HG03095 (cell line): ENCODE data around the gene GSTA3.
"Not testable (repeated sequence)": the region's sequence is repeated elsewhere in the genome, so short reads cannot be mapped to it uniquely, and the experiment has no call there.

Experiments
- ATAC-seq: cut with Tn5 transposase; IDR thresholded peaks from one replicate; pipeline ENCODE4 v1.9.1; 2021; ENCODE audit warnings: moderate library complexity; ENCODE audit not compliant: unreplicated experiment

Gene GSTA3

DNA sequence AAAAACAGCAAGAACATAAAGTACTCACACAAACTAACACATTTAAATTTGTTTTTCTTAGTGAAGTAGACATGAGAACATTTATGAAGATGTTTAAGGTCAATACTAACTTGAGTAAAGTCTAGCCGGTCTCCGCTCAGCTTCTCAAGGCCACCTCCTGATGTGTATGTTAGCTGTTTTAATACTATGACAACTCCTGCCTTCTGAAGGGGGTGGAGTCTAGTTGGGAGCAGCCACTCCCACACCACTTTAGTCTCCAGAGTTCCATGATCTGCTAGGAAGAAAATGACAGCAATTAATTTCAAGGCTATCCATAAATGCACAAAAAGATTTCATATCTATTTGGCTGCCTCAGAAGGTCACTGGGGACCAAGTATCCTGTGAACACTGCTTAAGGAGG, at the start of gene GSTA3:
Gene GSTA3 (minus strand): TSS at position 168 of the 400 bp plus-strand sequence. CDS start 3,864 bp downstream, outside the sequence.
- ATAC-seq, result no peak

DNA sequence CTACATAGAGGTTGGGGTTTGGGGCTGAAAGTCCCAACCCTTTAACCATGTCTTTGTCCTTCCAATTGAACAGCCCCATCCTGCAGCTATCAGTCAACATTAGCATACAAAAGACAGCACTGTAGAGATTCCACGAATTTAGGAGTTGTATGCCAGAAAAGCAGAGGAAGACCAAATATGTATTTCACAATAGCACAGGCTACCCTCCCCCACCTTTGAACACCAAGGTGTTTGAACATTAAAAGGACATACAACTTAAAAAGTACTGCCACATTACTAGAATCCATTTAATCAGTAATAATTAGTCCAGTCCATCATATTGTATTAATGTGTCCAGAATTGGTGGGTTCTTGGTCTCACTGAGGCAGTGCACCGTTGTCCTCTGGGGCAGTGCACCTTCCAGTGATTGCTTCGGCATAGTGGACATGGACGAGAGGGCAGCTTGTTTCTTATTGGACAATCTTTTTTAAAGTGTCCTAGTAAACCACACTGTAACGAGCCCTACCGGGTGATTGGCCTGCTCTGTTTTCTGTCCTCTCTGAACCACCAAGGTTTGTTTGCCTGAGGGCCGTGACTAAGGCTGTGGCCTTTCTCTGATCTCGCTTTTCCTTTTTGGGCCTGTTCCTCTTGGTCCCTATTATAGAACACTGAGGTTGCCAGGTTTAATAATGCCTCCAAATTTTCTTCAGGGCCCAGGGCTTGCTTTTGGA, 49.2 kb upstream of the GSTA3 start:
- ATAC-seq, result no peak

DNA sequence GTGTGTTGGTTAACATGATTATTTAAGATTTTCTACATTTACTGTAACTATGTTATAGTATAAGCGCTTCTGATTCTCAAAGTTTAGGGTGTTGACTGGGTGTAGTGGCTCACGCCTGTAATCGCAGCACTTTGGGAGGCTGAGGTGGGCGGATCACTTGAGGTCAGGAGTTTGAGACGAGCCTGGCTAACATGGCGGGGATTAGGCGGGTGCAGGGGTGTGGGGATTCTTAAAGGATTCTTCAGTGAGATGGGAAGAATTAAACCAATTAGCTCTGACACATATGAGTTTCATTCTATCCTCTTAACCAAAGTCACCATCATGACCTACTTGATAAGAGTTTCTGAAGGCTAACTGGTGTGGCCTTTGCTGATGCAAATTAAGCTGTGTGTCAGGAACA, 46.4 kb upstream of the GSTA3 start:
- ATAC-seq, result no peak

DNA sequence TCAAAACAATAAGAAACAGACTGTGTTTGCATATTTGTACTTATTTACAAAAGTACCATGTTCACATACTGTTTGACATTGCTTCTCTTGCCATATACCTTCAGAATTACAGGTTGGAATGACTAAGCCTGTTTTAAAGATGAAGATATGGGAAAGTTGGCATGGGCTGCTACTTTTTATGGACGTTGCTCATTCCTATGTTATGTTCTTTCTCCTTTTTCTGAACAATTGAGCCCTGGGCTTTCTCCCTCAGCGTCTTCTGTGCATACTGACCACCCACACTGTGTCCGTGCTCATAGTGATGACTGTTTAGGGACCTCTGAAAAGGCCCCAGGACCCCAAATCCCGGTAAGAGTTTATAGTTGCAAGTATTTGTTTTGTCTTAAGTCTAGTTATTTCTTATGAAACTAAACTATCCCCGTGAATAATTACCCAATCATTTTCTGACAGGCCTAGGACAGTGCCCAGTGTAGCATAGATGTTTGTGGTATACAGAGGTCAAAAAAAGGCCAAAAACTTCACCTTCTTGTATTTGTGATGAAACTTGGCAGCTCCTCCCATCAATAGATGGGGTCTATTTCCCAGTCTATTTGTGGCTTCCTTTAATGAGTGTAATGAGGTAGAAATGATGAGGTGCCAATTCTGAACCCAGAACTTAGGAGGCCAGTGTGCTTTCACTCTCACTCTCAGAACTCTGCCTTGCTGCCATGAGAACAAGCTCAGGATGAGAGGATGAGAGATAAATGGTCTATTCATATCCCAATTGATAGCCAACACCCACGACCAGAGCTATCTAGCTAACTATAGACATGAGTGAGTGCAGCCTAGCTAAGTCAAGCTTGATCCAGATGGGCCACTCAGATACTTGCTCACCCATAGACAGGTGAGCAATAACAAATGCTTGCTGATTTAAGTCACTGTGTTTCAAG, 44.7 kb upstream of the GSTA3 start:
- ATAC-seq, result no peak

DNA sequence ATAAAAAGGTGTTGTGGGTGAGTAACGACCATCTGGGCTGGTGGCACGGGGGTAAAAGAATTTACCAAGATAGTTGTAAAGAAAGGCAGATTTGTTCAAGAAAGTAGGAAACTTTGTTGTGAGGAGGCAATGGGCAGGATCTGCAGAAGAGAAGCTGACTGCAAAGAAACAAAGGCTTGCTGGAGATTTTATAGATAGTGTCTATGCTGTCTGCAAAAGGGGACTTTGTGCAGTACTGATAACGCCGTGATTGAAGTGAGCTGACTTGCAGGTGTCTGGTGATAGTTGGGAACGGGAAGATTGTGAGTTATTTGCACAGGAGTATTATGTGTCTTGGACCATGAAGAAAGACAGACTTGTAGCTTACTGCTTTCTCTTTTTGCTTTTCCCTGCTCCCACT, 36.8 kb upstream of the GSTA3 start:
- ATAC-seq, result no peak

DNA sequence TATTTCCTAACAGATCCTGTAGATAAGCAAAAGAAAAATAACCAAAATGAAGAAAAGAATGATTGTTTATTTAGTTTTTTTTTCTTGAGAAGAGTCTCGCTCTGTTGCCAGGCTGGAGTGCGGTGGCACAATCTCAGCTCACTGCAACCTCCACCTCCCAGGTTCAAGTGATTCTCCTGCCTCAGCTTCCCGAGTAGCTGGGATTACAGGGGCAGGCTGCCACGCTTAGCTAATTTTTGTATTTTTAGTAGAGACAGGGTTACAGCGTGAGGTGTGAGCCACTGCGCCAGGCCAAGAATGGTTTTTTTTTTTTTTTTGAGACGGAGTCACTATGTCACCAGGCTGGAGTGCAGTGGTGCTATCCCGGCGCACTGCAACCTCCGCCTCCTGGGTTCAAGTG, 33.3 kb upstream of the GSTA3 start:
- not testable (repeated sequence) for ATAC-seq

DNA sequence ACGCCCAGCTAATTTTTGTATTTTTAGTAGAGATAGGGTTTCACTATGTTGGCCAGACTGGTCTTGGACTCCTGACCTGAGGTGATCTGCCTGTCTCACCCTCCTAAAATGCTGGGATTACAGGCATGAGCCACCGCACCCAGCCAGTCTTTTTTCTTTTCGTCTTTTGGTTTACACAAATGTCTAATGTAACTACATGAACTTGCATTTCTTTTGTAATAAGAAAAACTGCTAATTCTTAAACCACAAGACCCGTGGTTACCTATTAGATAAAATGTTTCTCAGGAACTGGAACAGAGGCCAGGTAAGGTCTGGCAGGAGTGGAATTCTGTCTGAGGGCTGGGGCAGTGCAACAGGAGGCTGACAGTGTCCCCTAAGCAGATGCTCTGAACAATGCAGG, 32.7 kb upstream of the GSTA3 start:
- ATAC-seq, result no peak

DNA sequence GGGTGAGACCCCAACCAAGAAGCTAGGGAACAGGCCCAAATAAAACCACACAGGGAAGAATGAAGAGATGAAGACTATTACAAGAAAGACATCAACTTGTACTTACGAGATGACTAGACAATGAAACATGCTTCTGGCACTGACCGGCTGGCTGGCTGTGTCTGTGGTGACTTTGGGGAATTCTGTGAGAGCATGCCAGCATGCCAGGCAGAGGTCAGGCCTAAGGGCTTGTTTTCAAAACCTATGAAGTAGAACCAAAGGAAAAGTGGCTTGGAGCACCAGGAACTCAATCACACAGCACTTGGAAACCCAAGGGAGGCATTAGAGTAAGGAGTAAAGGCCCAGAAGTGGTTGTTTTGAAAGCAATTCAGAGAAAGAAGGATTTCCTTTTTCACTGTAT, 28.4 kb upstream of the GSTA3 start:
- no peak for ATAC-seq

DNA sequence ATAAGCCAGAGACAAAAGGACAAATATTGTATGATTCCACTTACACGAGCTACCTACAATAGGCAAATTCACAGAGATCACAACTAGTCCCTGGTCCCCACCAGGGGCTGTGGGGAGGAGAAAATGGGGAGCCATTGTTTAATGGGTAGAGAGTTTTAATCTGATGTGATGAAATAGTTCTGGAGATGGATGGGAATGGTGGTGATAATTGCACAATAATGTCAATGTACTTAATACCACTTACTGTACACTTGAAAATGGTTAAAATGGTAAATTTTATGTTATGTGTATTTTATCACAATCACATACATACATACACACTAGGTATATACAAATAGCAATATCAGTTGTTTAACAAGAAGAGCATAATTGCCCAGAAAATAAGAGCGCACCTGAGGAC, 24.3 kb upstream of the GSTA3 start:
- no peak for ATAC-seq

DNA sequence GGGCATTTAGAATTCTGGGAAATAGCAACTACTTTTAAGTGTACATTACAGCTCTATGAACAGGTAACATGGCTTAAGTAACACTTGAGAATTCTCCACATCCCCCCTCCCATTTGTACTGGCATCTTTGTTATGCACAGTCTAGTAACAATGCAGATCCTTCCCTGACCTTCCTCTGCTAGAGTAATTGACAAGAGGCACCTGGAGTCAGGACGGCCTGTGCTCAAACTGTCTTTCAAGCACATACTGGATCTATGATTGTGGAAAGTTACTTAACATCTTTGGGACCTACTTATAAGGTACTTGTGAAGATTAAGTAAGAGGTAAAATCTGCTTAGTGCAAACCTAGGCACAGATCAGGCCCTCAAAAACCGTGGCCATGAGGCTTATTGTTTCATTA, 21.9 kb upstream of the GSTA3 start:
- no peak for ATAC-seq

DNA sequence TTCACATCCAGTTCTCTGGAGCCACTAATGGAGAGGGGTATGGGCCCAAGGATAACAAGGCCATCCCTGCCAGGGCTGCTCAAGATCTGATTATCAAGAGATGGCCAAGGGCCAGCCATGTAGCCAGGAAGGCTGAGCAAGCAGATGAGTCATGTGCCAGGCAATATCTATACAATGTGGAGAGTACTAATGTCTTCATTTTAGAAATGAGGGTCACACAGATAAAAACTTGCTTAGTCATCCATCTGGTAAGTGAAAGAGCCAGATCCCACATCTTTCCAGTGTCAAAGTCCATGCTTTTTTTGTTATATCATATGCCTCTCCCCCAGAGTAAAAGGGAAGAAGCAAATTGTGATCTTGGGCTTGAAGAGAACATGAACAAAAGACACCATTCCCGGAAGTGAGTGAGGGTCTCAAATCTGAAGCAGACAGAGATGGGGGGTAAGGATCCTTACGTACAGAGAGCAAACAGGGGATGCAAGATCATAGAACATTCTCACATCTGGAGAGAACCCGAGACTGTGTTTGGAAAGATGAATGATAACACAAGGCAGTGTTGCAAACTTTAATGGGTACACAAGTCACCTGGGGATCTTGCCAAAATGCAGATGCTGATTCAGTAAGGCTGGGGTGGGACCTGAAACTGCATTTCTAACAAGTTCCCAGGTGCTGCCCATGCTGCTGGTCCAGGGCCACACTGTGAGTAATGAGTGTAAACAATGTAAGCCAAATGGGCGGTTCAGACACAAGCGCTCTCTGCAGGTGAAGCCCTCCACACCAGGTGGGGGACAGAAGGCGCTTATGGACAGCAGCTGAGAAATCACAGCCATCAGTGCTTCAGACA, 20.0 kb upstream of the GSTA3 start:
- no peak for ATAC-seq

DNA sequence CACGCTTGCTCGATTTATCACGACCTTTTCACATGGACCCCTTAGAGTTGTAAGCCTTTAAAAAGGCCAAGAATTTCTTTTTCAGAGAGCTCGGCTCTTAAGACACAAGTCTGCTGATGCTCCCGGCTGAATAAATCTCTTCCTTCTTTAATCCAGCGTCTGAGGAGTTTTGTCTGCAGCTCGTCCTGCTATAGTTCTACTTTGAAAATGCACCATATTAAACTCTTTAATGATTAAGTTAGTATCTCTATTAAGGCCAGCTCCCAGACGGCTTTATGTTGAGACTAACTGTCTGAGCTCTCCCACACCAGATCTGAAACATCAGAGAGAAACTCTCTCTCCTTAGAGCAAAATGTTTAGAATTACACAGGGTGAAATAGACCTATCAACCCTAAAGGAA, 18.0 kb upstream of the GSTA3 start:
- no peak for ATAC-seq

DNA sequence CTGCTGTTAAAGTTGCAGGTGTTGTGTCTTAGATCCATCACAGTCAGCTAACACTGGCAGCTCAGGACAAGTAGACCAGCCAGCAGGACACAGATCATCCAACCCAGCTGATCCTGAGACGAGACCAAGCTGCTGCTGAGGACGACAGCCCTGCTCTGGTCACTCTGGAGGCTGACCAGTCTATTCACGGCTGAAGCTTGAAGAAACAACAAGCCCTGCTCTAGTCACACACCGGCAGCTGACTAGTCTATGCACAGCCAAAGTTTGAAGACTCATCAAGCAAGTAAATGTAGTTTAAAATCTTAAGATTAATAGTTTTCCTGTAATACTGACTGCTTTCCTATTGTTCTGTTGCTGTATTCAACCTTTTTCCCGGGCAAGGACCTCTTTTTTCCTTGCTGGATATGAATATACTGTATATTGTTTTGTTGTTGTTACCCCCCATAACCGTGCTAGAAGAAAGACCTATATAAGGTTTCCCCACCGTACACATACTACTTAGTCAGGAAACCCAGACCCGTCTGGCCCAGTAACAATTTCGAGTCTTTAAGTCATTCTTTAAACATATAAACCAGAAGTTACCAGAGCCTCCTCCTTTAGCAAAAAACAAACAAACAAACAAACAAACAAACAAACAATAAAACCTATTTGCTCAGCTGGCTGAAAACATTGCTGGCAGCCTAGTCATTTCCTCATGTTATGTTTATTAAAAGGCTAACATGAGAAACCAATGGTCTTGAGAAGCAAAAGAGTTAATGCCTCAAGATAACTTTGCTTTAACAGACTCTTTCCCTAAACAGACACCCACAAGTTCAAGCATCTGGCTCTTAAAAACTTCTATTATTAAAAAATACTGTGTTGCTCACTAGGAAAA, 16.7 kb upstream of the GSTA3 start:
- no peak for ATAC-seq

DNA sequence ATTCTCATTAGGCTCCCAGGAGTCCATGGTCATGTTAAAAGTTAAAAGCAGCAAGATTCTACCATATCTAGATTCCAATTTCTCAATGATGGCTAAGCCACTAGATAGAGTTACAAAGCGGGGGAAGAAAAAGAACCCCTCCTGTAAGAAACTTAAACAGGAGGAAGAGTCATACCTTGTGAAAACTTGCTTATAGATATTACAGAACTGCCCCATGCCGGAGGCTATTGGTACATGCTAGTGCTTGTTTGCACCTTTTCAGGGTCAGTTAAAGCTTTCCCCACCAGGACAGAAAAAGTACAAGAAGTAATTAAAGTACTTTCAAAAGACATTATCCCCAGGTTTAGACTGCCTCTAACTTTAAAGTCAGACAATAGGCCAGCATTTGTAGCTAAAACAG, 15.5 kb upstream of the GSTA3 start:
- ATAC-seq, result no peak

DNA sequence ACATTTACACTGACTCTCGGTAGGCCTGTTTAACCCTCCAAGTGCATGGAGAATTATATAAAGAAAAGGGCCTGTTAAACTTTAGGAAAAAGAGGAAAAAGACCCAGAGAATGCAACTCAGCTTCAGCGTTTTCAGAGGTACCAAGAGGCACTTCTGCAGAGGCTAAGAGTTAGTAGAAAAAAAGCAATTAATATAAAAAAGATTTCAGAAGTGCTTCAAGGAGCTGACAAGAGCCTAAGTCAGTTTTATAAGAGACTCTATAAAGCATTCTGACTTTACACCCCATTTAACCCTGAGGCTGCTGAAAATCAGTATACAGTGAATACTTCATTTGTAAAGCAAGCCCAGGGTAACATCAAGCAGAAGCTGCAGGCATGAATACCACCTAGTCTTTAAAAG, 14.2 kb upstream of the GSTA3 start:
- not testable (repeated sequence) for ATAC-seq

DNA sequence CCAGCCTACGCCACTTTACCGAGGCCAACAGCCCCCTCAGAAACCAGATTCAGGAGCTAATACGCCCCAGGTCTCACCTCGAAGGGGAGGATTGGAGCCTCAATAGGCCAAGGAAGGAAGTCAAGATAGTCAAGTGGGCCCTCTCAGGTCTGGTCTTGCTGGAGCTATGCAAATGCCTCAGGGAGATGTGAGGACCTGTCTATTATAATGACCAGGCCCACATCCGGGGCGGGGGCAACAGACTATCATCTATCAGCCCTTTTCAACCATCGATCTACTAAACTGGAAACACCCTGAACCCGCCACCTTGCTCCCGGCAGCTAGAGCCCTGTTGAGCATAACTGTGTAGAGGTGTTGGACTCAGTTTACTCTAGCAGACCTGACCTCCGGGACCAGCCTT, 12.7 kb upstream of the GSTA3 start:
- ATAC-seq, result no peak

DNA sequence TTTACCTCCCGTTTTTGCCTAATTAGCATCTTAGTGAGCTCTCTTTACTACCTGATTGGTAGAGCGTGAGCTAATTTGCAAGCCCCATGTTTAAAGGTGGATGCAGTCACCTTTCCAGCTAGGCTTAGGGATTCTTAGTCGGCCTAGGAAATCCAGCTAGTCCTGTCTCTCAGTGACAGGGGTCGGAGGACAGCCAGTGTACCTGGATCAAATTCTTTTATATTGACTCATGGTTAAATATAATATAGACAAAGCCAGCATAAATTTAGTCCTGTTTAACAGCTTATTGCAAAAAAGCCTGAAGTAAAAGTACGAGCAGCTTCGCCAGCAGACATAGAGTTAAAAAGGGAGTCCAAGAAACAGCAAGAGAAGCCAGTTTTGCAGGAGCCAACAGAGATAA, 12.2 kb upstream of the GSTA3 start:
- ATAC-seq, result no peak

DNA sequence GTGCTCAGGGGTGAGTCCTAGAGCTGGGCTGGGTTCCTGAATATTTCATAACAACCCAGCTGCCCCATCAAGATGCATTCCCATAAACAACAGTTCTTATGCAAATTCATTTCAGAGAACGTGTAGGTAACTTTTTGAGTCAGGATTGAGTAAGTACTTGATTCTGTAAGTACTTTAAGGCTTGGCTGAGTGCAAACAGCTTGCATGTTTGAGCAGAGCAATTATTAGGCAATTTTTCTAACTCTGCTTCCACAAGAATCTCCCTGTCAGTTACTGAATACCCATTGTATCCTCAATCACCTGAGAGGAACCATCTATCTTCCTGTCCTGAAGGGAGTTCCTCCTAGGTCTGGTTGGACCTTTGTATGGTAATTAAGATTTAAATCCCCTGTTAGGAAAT, 10.0 kb upstream of the GSTA3 start:
- not testable (repeated sequence) for ATAC-seq

DNA sequence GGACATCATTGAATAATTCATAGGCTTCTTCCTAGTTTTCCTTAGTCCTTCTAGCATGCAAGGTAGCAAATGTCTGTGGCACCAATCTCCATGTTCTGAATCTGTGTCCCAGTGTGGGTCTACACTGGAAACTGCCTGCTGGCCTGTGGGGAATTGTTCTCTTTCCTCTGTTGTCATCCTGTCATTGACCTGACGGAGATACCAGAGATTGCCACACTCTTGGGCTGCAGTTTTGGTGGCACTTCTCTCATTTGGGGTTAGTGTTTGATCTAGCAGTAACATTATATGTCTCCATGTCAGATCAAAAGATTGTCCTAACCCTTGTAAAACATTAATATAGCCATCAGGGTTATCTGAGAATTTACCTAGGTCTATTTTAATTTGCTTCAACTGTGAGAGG, 9.3 kb upstream of the GSTA3 start:
- not testable (repeated sequence) for ATAC-seq

DNA sequence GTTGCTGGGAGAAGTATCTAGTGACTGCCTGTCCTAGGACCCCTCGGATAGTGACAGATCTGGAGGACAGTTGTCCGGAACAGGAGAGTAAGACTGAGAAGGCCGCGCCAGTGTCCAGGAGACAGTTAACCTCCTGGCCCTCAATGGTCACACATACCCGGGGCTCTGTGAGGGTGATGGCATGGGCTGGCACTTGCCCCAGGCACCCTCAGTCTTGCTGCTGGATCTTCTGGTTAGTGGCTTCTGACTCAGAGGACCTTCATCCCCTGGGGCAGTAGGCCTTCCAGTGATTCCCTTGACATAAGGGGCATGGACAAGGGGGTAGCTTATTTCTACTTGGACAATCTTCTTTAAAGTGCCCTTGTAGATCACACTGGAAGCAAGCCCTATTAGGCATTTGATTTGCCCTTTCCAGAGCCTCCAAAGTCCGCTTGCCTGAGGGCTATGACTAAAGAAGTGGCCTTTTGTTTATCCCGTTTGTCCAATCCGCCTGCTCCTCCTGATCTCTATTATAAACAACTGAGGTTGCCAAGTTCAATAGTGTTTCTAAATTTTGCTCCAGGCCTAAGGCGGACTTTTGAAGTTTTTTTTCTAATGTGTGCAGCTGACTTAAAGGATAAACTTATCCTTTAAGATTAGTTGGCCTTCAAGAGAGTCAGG, 8.7 kb upstream of the GSTA3 start:
- ATAC-seq, result not testable (repeated sequence)
